ENCODE measurements around the gene TARDBP. TPM values are rescaled to one million over a fixed set of nuclear protein-coding genes. Genes with fewer than 3 reads are reported as not detected.
"Not testable (repeated sequence)": the region's sequence is repeated elsewhere in the genome, so short reads cannot be mapped to it uniquely, and the experiment has no call there.

Gene TARDBP
- total RNA-seq, 1 experiment from 2014 or later = 196 TPM

DNA sequence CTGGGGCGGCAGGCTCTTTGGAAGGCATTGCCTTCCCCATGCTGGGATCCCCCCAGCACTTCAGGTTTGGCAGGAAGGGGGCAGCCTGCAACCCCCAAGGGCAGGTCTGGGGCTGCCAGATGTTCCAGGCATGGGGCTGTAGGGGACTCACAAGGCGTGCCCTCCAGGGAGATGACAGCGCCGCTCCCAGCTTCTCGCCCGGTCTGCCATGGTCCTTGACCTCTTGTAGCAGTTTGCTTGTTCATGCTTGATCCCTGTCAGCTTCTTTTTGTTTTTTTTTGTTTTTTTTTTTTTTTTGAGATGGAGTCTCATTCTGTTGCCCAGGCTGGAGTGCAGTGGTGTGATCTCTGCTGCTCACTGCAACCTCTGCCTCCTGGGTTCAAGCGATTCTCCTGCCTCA lies 21.6 kb upstream of the TARDBP start:
- no peak overlapping the region for H3K27ac ChIP-seq (ENCODE audit: low read length)
- no peaks in the 10 kb centered on the region for H3K27me3 ChIP-seq (ENCODE audit: control insufficient read depth, insufficient read depth, low read length)
- BruUV-seq (replicated peaks) = no TSS peak
- ATAC-seq (no peak), DNase-seq (ENCODE audit: low read depth, low spot score) (no peak)
- ChIA-PET POLR2A (no interaction called here), CTCF (no interaction called here)
- H3K36me3 ChIP-seq (ENCODE audit: control insufficient read depth, insufficient read depth, low read length) = no peaks in the 10 kb centered on the region
- H3K4me1 ChIP-seq (ENCODE audit: control insufficient read depth, insufficient read depth, low read length) = no peaks in the 10 kb centered on the region
- no peak overlapping the region for H3K4me3 ChIP-seq (ENCODE audit: low read depth in 2 of 2, low read length in 2 of 2)
- TF ChIP-seq SIN3A (IDR thresholded peaks at IDR 0.05; ENCODE audit: borderline replicate concordance, insufficient read depth, low read depth, low read length) (no peak), TCF7L2 (IDR thresholded peaks at IDR 0.05; ENCODE audit: low read depth, low read length) (no peak), POLR2AphosphoS5 (IDR thresholded peaks at IDR 0.05; ENCODE audit: low read depth, low read length) (no peak)
- TF ChIP-seq, protein P1, sequence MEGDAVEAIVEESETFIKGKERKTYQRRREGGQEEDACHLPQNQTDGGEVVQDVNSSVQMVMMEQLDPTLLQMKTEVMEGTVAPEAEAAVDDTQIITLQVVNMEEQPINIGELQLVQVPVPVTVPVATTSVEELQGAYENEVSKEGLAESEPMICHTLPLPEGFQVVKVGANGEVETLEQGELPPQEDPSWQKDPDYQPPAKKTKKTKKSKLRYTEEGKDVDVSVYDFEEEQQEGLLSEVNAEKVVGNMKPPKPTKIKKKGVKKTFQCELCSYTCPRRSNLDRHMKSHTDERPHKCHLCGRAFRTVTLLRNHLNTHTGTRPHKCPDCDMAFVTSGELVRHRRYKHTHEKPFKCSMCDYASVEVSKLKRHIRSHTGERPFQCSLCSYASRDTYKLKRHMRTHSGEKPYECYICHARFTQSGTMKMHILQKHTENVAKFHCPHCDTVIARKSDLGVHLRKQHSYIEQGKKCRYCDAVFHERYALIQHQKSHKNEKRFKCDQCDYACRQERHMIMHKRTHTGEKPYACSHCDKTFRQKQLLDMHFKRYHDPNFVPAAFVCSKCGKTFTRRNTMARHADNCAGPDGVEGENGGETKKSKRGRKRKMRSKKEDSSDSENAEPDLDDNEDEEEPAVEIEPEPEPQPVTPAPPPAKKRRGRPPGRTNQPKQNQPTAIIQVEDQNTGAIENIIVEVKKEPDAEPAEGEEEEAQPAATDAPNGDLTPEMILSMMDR (IDR thresholded peaks at IDR 0.05) = no peak
- TF ChIP-seq, protein P2, sequence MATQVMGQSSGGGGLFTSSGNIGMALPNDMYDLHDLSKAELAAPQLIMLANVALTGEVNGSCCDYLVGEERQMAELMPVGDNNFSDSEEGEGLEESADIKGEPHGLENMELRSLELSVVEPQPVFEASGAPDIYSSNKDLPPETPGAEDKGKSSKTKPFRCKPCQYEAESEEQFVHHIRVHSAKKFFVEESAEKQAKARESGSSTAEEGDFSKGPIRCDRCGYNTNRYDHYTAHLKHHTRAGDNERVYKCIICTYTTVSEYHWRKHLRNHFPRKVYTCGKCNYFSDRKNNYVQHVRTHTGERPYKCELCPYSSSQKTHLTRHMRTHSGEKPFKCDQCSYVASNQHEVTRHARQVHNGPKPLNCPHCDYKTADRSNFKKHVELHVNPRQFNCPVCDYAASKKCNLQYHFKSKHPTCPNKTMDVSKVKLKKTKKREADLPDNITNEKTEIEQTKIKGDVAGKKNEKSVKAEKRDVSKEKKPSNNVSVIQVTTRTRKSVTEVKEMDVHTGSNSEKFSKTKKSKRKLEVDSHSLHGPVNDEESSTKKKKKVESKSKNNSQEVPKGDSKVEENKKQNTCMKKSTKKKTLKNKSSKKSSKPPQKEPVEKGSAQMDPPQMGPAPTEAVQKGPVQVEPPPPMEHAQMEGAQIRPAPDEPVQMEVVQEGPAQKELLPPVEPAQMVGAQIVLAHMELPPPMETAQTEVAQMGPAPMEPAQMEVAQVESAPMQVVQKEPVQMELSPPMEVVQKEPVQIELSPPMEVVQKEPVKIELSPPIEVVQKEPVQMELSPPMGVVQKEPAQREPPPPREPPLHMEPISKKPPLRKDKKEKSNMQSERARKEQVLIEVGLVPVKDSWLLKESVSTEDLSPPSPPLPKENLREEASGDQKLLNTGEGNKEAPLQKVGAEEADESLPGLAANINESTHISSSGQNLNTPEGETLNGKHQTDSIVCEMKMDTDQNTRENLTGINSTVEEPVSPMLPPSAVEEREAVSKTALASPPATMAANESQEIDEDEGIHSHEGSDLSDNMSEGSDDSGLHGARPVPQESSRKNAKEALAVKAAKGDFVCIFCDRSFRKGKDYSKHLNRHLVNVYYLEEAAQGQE (IDR thresholded peaks at IDR 0.05; ENCODE audit: insufficient read depth in 1 of 2, low read depth in 2 of 2, low read length in 1 of 2) = no peak
- intact Hi-C loops (cut with micrococcal nuclease; ENCODE audit: unreplicated experiment) (no loop called here), in situ Hi-C loops (cut with HindIII; ENCODE audit: low pct_unique_long_range_greater_than_20kb, low sequenced_read_pairs) (no loop called here)
- H3K9me3 ChIP-seq (ENCODE audit: control insufficient read depth, insufficient read depth, low read depth, low read length) = no peaks in the 10 kb centered on the region

DNA sequence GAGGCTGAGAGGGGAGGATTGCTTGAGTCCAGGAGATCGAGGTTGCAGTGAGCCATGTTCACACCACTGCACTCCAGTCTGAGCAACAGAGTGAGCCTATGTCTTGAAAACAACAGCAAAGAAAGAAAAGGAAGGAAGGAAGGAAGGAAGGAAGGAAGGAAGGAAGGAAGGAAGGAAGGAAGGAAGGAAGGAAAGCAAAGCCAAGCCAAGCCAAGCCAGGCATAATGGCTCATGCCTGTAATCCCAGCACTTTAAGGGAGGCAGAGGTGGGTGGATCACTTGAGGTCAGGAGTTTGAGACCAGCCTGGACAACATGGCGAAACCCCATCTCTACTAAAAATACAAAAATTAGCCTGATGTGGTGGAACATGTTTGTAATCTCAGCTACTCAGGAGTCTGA lies 20.4 kb upstream of the TARDBP start:
- ATAC-seq; POLR2A ChIA-PET; H3K27ac ChIP-seq (ENCODE audit: low read length); H3K36me3 ChIP-seq (ENCODE audit: control insufficient read depth, insufficient read depth, low read length); DNase-seq (ENCODE audit: low read depth, low spot score); H3K4me1 ChIP-seq (ENCODE audit: control insufficient read depth, insufficient read depth, low read length); H3K4me3 ChIP-seq (ENCODE audit: low read depth in 2 of 2, low read length in 2 of 2); intact Hi-C loops (cut with micrococcal nuclease; ENCODE audit: unreplicated experiment); BruUV-seq (replicated peaks); H3K9me3 ChIP-seq (ENCODE audit: control insufficient read depth, insufficient read depth, low read depth, low read length); in situ Hi-C loops (cut with HindIII; ENCODE audit: low pct_unique_long_range_greater_than_20kb, low sequenced_read_pairs); CTCF ChIA-PET; H3K27me3 ChIP-seq (ENCODE audit: control insufficient read depth, insufficient read depth, low read length): not testable (repeated sequence)

DNA sequence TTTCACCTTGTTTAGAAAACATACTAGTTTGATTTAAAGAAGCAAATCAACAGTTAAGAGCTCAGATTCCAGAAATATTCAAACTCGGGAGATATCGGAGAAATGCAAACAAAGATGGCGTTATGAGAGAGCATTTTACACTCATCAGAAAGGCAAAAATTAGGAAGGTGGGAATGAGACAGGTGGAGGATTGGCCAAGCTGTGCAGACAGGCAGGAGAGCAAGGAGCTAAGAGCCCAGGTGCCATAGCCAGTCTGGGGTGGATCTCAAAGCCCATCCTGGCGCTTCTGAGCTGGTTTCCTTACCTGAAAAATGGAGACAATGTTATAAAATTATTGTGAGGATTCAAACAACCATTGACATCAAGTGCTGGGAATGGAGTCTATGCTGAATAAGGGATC lies 19.6 kb upstream of the TARDBP start:
- CTCF ChIA-PET = no interaction called here
- H3K27ac ChIP-seq (ENCODE audit: low read length) = no peak overlapping the region
- no peak for TF ChIP-seq TCF7L2 (IDR thresholded peaks at IDR 0.05; ENCODE audit: low read depth, low read length)
- TF ChIP-seq, protein P2 (IDR thresholded peaks at IDR 0.05; ENCODE audit: insufficient read depth in 1 of 2, low read depth in 2 of 2, low read length in 1 of 2) = no peak
- no peak for TF ChIP-seq POLR2AphosphoS5 (IDR thresholded peaks at IDR 0.05; ENCODE audit: low read depth, low read length)
- TF ChIP-seq, protein P1 (IDR thresholded peaks at IDR 0.05) = no peak
- TF ChIP-seq SIN3A (IDR thresholded peaks at IDR 0.05; ENCODE audit: borderline replicate concordance, insufficient read depth, low read depth, low read length) = no peak
- DNase-seq (ENCODE audit: low read depth, low spot score) (no peak), ATAC-seq (no peak)
- in situ Hi-C loops (cut with HindIII; ENCODE audit: low pct_unique_long_range_greater_than_20kb, low sequenced_read_pairs) = no loop called here
- H3K36me3 ChIP-seq (ENCODE audit: control insufficient read depth, insufficient read depth, low read length) = no peaks in the 10 kb centered on the region
- BruUV-seq (replicated peaks) = no TSS peak
- intact Hi-C loops (cut with micrococcal nuclease; ENCODE audit: unreplicated experiment) = no loop called here
- no peaks in the 10 kb centered on the region for H3K9me3 ChIP-seq (ENCODE audit: control insufficient read depth, insufficient read depth, low read depth, low read length)
- POLR2A ChIA-PET = no interaction called here
- no peaks in the 10 kb centered on the region for H3K4me1 ChIP-seq (ENCODE audit: control insufficient read depth, insufficient read depth, low read length)
- H3K27me3 ChIP-seq (ENCODE audit: control insufficient read depth, insufficient read depth, low read length) = no peaks in the 10 kb centered on the region
- H3K4me3 ChIP-seq (ENCODE audit: low read depth in 2 of 2, low read length in 2 of 2) = no peak overlapping the region

All from Panc1 (cell line).